ENCODE data around the gene DNAH6. TPM values are rescaled to one million over a fixed set of nuclear protein-coding genes. Genes with fewer than 3 reads are reported as not detected.

The DNAH6 gene
- total and polyA plus RNA-seq, 10 of the 15 experiments (the other 5 are each of a cell fraction or from before 2014, with no cell fraction given), result 0.07 to 1.0 (median 0.29) TPM

DNA sequence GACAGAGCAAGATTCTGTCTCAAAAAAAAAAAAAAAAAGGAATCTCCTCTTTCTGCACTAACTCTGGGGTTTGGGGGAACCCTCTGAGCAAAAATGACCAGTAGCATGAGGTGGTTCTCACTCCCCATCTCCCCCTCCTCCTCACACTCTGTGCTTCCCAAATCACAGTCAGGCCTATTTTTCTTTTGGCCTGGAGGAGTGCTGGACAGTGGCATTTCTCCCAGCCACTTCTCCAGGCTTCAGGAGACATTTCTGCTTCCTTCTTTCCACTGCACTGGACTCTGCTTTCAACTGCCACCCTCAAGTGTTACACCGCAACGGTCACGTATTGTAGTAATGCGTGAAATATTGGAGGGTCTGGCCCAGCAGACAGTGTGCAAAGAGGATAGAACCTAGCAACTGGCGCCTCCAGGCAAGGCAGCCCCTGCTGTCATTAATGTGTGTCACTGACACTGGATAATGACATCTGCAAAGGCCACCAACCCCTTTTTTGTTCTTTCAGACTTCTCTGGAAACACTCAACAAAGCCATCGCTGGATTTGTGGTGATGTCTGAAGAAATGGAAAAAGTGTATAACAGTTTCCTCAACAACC, 295.6 kb downstream of the DNAH6 start (continued):
- TF ChIP-seq, protein P1, sequence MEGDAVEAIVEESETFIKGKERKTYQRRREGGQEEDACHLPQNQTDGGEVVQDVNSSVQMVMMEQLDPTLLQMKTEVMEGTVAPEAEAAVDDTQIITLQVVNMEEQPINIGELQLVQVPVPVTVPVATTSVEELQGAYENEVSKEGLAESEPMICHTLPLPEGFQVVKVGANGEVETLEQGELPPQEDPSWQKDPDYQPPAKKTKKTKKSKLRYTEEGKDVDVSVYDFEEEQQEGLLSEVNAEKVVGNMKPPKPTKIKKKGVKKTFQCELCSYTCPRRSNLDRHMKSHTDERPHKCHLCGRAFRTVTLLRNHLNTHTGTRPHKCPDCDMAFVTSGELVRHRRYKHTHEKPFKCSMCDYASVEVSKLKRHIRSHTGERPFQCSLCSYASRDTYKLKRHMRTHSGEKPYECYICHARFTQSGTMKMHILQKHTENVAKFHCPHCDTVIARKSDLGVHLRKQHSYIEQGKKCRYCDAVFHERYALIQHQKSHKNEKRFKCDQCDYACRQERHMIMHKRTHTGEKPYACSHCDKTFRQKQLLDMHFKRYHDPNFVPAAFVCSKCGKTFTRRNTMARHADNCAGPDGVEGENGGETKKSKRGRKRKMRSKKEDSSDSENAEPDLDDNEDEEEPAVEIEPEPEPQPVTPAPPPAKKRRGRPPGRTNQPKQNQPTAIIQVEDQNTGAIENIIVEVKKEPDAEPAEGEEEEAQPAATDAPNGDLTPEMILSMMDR (IDR thresholded peaks at IDR 0.05 in 2 of 3, conservative IDR thresholded peaks at IDR 0.05 in 1 of 3; ENCODE audit: control insufficient read depth in 2 of 3, extremely low read depth in 1 of 3, insufficient read depth in 1 of 3, low read depth in 3 of 3, low read length in 3 of 3), result no peak
- TF ChIP-seq, protein P2, sequence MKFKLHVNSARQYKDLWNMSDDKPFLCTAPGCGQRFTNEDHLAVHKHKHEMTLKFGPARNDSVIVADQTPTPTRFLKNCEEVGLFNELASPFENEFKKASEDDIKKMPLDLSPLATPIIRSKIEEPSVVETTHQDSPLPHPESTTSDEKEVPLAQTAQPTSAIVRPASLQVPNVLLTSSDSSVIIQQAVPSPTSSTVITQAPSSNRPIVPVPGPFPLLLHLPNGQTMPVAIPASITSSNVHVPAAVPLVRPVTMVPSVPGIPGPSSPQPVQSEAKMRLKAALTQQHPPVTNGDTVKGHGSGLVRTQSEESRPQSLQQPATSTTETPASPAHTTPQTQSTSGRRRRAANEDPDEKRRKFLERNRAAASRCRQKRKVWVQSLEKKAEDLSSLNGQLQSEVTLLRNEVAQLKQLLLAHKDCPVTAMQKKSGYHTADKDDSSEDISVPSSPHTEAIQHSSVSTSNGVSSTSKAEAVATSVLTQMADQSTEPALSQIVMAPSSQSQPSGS (IDR thresholded peaks at IDR 0.05; ENCODE audit: low read length), result no peak
- TF ChIP-seq RAD21 (IDR thresholded peaks at IDR 0.05; ENCODE audit: insufficient read depth, low read depth, low read length) (no peak), RUNX3 (IDR thresholded peaks at IDR 0.05; ENCODE audit: low read length) (no peak)

DNA sequence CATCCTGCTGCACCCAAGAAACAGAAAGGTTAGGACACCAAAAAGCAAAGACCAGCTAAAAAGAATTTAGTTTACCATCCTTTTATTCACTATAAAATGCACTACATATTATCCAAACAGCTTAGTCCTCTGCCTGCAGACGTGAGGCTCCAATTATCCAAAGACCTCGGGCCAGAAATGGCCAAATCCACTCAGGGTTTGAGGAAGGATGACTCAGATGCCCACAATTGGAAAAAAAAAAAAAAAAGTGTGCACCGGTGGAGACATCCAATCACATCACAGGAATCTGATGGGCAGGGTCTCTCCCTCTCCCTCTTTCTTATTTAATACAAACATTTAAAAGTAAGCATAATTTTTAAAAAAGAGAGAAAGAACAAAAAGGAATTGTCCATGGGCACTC, 298.8 kb downstream of the DNAH6 start:
- ChIA-PET RAD21 (ENCODE audit: unreplicated experiment) (no interaction called here), CTCF (interaction anchor here (1.0 kb wide), 1 partner anchor 23 kb away, joined by 3 read pairs; no protein-coding TSS in a partner anchor), SMC1A (ENCODE audit: uncharacterized antibody, unreplicated experiment) (no interaction called here), POLR2A (no interaction called here)
- intact Hi-C loops (cut with micrococcal nuclease; ENCODE audit: unreplicated experiment) (loop anchor here (5.0 kb wide), 2 partner anchors 62 to 112 kb away; no protein-coding TSS in a partner anchor), in situ Hi-C loops (cut with MboI) (no loop called here)
- no peak overlapping the region for H3K4me3 ChIP-seq
- peaks cover 14% of the 10 kb centered on the region for H3K4me1 ChIP-seq (ENCODE audit: control insufficient read depth, insufficient read depth, low read length)
- WGBS (ENCODE audit: insufficient coverage, insufficient replicate concordance, low lambda C conversion rate, missing lambda C conversion rate), result 75% methylated on average over 3 of the region's 3 CpGs
- no peak for DNase-seq (ENCODE audit: low read depth, low spot score)
- H3K9ac ChIP-seq (ENCODE audit: control insufficient read depth, insufficient read depth, low read length), result no peak overlapping the region
- no peaks in the 10 kb centered on the region; the same call in 2 of the 3 replicates for H3K9me3 ChIP-seq (replicated peaks; ENCODE audit: control insufficient read depth, insufficient read depth, low read length)
- H2AFZ ChIP-seq (ENCODE audit: control insufficient read depth, low read depth, low read length), result no peak overlapping the region
- peaks cover 3 to 5% of the 10 kb centered on the region in 2 experiments; a peak in 2 of 4 replicates for H3K27me3 ChIP-seq (replicated peaks in 1 of 2; ENCODE audit: control insufficient read depth in 2 of 2, insufficient read depth in 2 of 2, low read length in 1 of 2)
- FAIRE-seq, result no peak
- H3K36me3 ChIP-seq (ENCODE audit: control insufficient read depth in 2 of 2, insufficient read depth in 2 of 2, low read length in 1 of 2), result no peaks in the 10 kb centered on the region
- no peak overlapping the region for H3K27ac ChIP-seq (ENCODE audit: control insufficient read depth, insufficient read depth)
- no TSS peak for BruUV-seq (replicated peaks)
- no peaks in the 10 kb centered on the region for H4K20me1 ChIP-seq (ENCODE audit: control insufficient read depth, insufficient read depth)
- no peak overlapping the region for H3K4me2 ChIP-seq (ENCODE audit: control insufficient read depth, insufficient read depth)
- no peak for ATAC-seq
- no peaks in the 10 kb centered on the region for H3K79me2 ChIP-seq (ENCODE audit: control insufficient read depth, insufficient read depth, low read length)
- TF ChIP-seq, protein P3, sequence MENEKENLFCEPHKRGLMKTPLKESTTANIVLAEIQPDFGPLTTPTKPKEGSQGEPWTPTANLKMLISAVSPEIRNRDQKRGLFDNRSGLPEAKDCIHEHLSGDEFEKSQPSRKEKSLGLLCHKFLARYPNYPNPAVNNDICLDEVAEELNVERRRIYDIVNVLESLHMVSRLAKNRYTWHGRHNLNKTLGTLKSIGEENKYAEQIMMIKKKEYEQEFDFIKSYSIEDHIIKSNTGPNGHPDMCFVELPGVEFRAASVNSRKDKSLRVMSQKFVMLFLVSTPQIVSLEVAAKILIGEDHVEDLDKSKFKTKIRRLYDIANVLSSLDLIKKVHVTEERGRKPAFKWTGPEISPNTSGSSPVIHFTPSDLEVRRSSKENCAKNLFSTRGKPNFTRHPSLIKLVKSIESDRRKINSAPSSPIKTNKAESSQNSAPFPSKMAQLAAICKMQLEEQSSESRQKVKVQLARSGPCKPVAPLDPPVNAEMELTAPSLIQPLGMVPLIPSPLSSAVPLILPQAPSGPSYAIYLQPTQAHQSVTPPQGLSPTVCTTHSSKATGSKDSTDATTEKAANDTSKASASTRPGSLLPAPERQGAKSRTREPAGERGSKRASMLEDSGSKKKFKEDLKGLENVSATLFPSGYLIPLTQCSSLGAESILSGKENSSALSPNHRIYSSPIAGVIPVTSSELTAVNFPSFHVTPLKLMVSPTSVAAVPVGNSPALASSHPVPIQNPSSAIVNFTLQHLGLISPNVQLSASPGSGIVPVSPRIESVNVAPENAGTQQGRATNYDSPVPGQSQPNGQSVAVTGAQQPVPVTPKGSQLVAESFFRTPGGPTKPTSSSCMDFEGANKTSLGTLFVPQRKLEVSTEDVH (IDR thresholded peaks at IDR 0.05; ENCODE audit: low read depth, partially characterized antibody), result no peak
- no peak for TF ChIP-seq RUNX3 (IDR thresholded peaks at IDR 0.05; ENCODE audit: low read length)
- TF ChIP-seq, protein P4, sequence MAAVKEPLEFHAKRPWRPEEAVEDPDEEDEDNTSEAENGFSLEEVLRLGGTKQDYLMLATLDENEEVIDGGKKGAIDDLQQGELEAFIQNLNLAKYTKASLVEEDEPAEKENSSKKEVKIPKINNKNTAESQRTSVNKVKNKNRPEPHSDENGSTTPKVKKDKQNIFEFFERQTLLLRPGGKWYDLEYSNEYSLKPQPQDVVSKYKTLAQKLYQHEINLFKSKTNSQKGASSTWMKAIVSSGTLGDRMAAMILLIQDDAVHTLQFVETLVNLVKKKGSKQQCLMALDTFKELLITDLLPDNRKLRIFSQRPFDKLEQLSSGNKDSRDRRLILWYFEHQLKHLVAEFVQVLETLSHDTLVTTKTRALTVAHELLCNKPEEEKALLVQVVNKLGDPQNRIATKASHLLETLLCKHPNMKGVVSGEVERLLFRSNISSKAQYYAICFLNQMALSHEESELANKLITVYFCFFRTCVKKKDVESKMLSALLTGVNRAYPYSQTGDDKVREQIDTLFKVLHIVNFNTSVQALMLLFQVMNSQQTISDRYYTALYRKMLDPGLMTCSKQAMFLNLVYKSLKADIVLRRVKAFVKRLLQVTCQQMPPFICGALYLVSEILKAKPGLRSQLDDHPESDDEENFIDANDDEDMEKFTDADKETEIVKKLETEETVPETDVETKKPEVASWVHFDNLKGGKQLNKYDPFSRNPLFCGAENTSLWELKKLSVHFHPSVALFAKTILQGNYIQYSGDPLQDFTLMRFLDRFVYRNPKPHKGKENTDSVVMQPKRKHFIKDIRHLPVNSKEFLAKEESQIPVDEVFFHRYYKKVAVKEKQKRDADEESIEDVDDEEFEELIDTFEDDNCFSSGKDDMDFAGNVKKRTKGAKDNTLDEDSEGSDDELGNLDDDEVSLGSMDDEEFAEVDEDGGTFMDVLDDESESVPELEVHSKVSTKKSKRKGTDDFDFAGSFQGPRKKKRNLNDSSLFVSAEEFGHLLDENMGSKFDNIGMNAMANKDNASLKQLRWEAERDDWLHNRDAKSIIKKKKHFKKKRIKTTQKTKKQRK (IDR thresholded peaks at IDR 0.05; ENCODE audit: low read depth, low read length), result no peak
- TF ChIP-seq, protein P5, sequence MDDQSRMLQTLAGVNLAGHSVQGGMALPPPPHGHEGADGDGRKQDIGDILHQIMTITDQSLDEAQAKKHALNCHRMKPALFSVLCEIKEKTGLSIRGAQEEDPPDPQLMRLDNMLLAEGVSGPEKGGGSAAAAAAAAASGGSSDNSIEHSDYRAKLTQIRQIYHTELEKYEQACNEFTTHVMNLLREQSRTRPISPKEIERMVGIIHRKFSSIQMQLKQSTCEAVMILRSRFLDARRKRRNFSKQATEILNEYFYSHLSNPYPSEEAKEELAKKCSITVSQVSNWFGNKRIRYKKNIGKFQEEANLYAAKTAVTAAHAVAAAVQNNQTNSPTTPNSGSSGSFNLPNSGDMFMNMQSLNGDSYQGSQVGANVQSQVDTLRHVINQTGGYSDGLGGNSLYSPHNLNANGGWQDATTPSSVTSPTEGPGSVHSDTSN (IDR thresholded peaks at IDR 0.05; ENCODE audit: insufficient replicate concordance, low read depth, low read length), result no peak
- no peak for TF ChIP-seq EP300 (IDR thresholded peaks at IDR 0.05; ENCODE audit: borderline replicate concordance in 1 of 2, control insufficient read depth in 1 of 2, low read depth in 2 of 2, low read length in 2 of 2)
- TF ChIP-seq DPF2 (IDR thresholded peaks at IDR 0.05), result no peak

Measured in GM12878 (cell line).